B cell (primary cell): Measurements from ENCODE around the gene LEPR. TPM values are rescaled to one million over a fixed set of nuclear protein-coding genes. Genes with fewer than 3 reads are reported as not detected.

Source experiments
- ATAC-seq: fragments of 200-7000 bp; cut with Tn5 transposase; one replicate; pipeline ENCODE4 v1.10.0; 2021; ENCODE audit warnings: low read depth, mild to moderate bottlenecking, moderate number of reproducible peaks, moderate library complexity
- CTCF ChIA-PET: fragments of 350-600 bp; sonication (Branson Sonifier 250); formaldehyde crosslinking; loops from one replicate; lab custom pipeline; 2021; ENCODE audit warnings: antibody characterized with exemption, inconsistent platforms; lab: Charles Lee
- POLR2A ChIA-PET: fragments of 350-600 bp; sonication (Branson Sonifier 250); formaldehyde crosslinking; loops from one replicate; lab custom pipeline; 2021; ENCODE audit warnings: antibody characterized with exemption; lab: Charles Lee
- DNase-seq: peaks from one replicate; pipeline ENCODE4 v3.0.0; 2013
- H2AFZ ChIP-seq: 2 replicates; pipeline ENCODE4 v1.6.1; 2012; ENCODE audit warnings: mild to moderate bottlenecking, low read depth, low read length; ENCODE audit not compliant: insufficient read depth, poor library complexity, severe bottlenecking
- H3K27ac ChIP-seq, 2 donors: 1 replicate in 1 of 2; 2 replicates in 1 of 2; pipeline ENCODE4 v1.5.1; 2012 to 2013; ENCODE audit warnings: low read length in 2 of 2, mild to moderate bottlenecking in 2 of 2, moderate library complexity in 1 of 2
- H3K27me3 ChIP-seq, 4 experiments: fragments of 200-600 bp in 1 of 4; sonication (generic) in 1 of 4; replicated peaks in 1 of 4; 1 replicate in 2 of 4; 2 replicates in 2 of 4; pipeline versions ENCODE4 v1.6.1 to v1.7.0; 2013 to 2016; ENCODE audit warnings: low read length in 3 of 4, mild to moderate bottlenecking in 2 of 4, mixed read lengths in 1 of 4, moderate library complexity in 1 of 4; ENCODE audit not compliant: insufficient read depth in 4 of 4, control insufficient read depth in 3 of 4; ENCODE audit errors: control extremely low read depth in 1 of 4
- H3K36me3 ChIP-seq, 2 experiments: replicated peaks in 1 of 2; 1 replicate in 1 of 2; 2 replicates in 1 of 2; pipeline versions ENCODE4 v1.6.1 to v1.7.1; 2013; ENCODE audit warnings: low read length in 1 of 2; ENCODE audit not compliant: insufficient read depth in 2 of 2, control insufficient read depth in 1 of 2; ENCODE audit errors: control extremely low read depth in 1 of 2, extremely low read depth in 1 of 2
- H3K4me1 ChIP-seq, 2 donors: fragments of 200-600 bp in 1 of 2; sonication (generic) in 1 of 2; 1 replicate in 1 of 2; 2 replicates in 1 of 2; pipeline versions ENCODE4 v1.5.1 to v1.6.1; 2013 to 2017; ENCODE audit warnings: low read length in 2 of 2; ENCODE audit not compliant: control insufficient read depth in 2 of 2, insufficient read depth in 2 of 2
- H3K4me2 ChIP-seq: replicated peaks from 2 replicates; pipeline ENCODE3; 2012; ENCODE audit warnings: mild to moderate bottlenecking, low read depth, low read length; ENCODE audit not compliant: poor library complexity, severe bottlenecking
- H3K4me3 ChIP-seq, 5 experiments: fragments of 200-600 bp in 1 of 5; sonication (generic) in 1 of 5; 1 replicate in 3 of 5; 2 replicates in 2 of 5; pipeline versions ENCODE4 v1.5.1 to v1.7.0; 2011 to 2016; ENCODE audit warnings: low read length in 4 of 5, mild to moderate bottlenecking in 4 of 5, low read depth in 2 of 5, control low read depth in 1 of 5, moderate library complexity in 1 of 5; ENCODE audit not compliant: insufficient read depth in 1 of 5; ENCODE audit errors: control extremely low read depth in 1 of 5, extremely low read depth in 1 of 5
- H3K79me2 ChIP-seq: fragments of 200-600 bp; sonication (generic); one replicate; pipeline ENCODE4 v1.6.0; 2016; ENCODE audit warnings: low read length; ENCODE audit not compliant: control insufficient read depth, insufficient read depth
- H3K9ac ChIP-seq: fragments of 200-600 bp; sonication (generic); 2 replicates; pipeline ENCODE4 v1.6.1; 2017; ENCODE audit warnings: mild to moderate bottlenecking, low read length, moderate library complexity
- H3K9me3 ChIP-seq, 3 donors: one replicate each; pipeline versions ENCODE4 v1.6.1 to v1.7.1; 2013; ENCODE audit warnings: low read length in 2 of 3; ENCODE audit not compliant: control insufficient read depth in 2 of 3, insufficient read depth in 1 of 3; ENCODE audit errors: control extremely low read depth in 1 of 3
- H4K20me1 ChIP-seq: 2 replicates; pipeline ENCODE4 v1.6.0; 2012; ENCODE audit warnings: mild to moderate bottlenecking, low read length; ENCODE audit not compliant: insufficient read depth, control insufficient read depth, poor library complexity, severe bottlenecking
- H3K27ac Mint-ChIP-seq: one replicate; pipeline ENCODE4 v1.8.0; 2021; ENCODE audit warnings: mixed read lengths
- H3K27me3 Mint-ChIP-seq: one replicate; pipeline ENCODE4 v1.8.0; 2021; ENCODE audit warnings: mixed read lengths
- H3K4me1 Mint-ChIP-seq: one replicate; pipeline ENCODE4 v1.8.0; 2021; ENCODE audit warnings: mixed read lengths
- H3K4me3 Mint-ChIP-seq: one replicate; pipeline ENCODE4 v1.8.0; 2021; ENCODE audit warnings: mixed read lengths
- H3K9me3 Mint-ChIP-seq: one replicate; pipeline ENCODE4 v1.8.0; 2022; ENCODE audit warnings: mixed read lengths; ENCODE audit not compliant: insufficient read depth
- EZH2 ChIP-seq: IDR thresholded peaks from 2 replicates; pipeline ENCODE4 v1.6.1; 2012; ENCODE audit warnings: borderline replicate concordance, low read depth, mild to moderate bottlenecking, moderate library complexity, low read length; ENCODE audit not compliant: insufficient read depth, poor library complexity, severe bottlenecking
- WGBS: methylation state at CpG from one replicate; pipeline ENCODE4 v1.1.5; 2013; ENCODE audit warnings: missing lambda C conversion rate; ENCODE audit not compliant: insufficient coverage; 5-methylcytosine and 5-hydroxymethylcytosine counted together
- intact Hi-C: fragments of 100-400 bp; cut with micrococcal nuclease; formaldehyde crosslinking; loops from one replicate; pipeline ENCODE4 v1.10.0; 2022
- polyA plus RNA-seq: library from polyadenylated mRNA; depleted of rRNA; stranded (reverse); fragments of >200 nt; gene quantifications from 2 replicates; pipeline ENCODE4 v1.2.3, GENCODE V29; 2012
- total RNA-seq, 2 donors: library from RNA; stranded (reverse); fragments of 120-200 nt in 1 of 2; gene quantifications; 1 replicate in 1 of 2; 2 replicates in 1 of 2; pipeline versions ENCODE4 v1.2.3 to v1.2.4, GENCODE V29; 2013 to 2022
- TF ChIP-seq, protein P1 (sequence below): fragments of 200-600 bp; IDR thresholded peaks from one replicate; pipeline ENCODE4 v1.8.0; 2022; ENCODE audit warnings: antibody characterized with exemption, mild to moderate bottlenecking

The LEPR gene
- total and polyA plus RNA-seq, 2 donors (not counting 1 experiment from before 2014, with no cell fraction given), result 0.19 to 0.30 TPM

GRCh38 chr1:65467536-65467935 lies 47.1 kb downstream of the LEPR start:
- Mint-ChIP-seq H3K9me3 (peaks cover 2% of the 10 kb centered on the region), H3K27ac (no peak overlapping the region), H3K27me3 (no peaks in the 10 kb centered on the region), H3K4me1 (no peaks in the 10 kb centered on the region), H3K4me3 (no peak overlapping the region)
- Histone ChIP-seq H3K4me1 (no peaks in the 10 kb centered on the region), H3K9me3 (peaks cover 0 to 8% (median 0%) of the 10 kb centered on the region in 3 donors), H3K4me2 (no peak overlapping the region), H3K4me3 (no peak overlapping the region), H3K27ac (no peak overlapping the region), H3K79me2 (no peaks in the 10 kb centered on the region), H2AFZ (no peak overlapping the region), H3K36me3 (no peaks in the 10 kb centered on the region), H4K20me1 (no peaks in the 10 kb centered on the region), H3K27me3 (no peaks in the 10 kb centered on the region), H3K9ac (no peak overlapping the region)
- ATAC-seq (no peak), DNase-seq (no peak)
- intact Hi-C loops, result no loop called here
- ChIA-PET CTCF (no interaction called here), POLR2A (no interaction called here)
- 81% methylated on average over 6 of the region's 6 CpGs for WGBS
- no peak for TF ChIP-seq EZH2
- TF ChIP-seq, protein P1, sequence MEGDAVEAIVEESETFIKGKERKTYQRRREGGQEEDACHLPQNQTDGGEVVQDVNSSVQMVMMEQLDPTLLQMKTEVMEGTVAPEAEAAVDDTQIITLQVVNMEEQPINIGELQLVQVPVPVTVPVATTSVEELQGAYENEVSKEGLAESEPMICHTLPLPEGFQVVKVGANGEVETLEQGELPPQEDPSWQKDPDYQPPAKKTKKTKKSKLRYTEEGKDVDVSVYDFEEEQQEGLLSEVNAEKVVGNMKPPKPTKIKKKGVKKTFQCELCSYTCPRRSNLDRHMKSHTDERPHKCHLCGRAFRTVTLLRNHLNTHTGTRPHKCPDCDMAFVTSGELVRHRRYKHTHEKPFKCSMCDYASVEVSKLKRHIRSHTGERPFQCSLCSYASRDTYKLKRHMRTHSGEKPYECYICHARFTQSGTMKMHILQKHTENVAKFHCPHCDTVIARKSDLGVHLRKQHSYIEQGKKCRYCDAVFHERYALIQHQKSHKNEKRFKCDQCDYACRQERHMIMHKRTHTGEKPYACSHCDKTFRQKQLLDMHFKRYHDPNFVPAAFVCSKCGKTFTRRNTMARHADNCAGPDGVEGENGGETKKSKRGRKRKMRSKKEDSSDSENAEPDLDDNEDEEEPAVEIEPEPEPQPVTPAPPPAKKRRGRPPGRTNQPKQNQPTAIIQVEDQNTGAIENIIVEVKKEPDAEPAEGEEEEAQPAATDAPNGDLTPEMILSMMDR, result no peak

GRCh38 chr1:65469126-65469888 lies 48.8 kb downstream of the LEPR start:
- H3K27me3 ChIP-seq, result no peaks in the 10 kb centered on the region
- H4K20me1 ChIP-seq, result no peaks in the 10 kb centered on the region
- 63% methylated on average over 3 of the region's 4 CpGs for WGBS
- Mint-ChIP-seq H3K27ac (no peak overlapping the region), H3K27me3 (no peaks in the 10 kb centered on the region), H3K4me3 (no peak overlapping the region), H3K9me3 (peaks cover 2% of the 10 kb centered on the region), H3K4me1 (no peaks in the 10 kb centered on the region)
- no peak overlapping the region for H3K4me2 ChIP-seq
- no peaks in the 10 kb centered on the region for H3K79me2 ChIP-seq
- intact Hi-C loops, result no loop called here
- H3K4me3 ChIP-seq, result no peak overlapping the region
- POLR2A ChIA-PET, result no interaction called here
- CTCF ChIA-PET, result no interaction called here
- no peak for TF ChIP-seq EZH2
- TF ChIP-seq, protein P1, result no peak
- peaks cover 0 to 8% (median 0%) of the 10 kb centered on the region in 3 donors for H3K9me3 ChIP-seq
- H3K9ac ChIP-seq, result no peak overlapping the region
- H3K36me3 ChIP-seq, result no peaks in the 10 kb centered on the region
- no peak overlapping the region for H2AFZ ChIP-seq
- H3K27ac ChIP-seq, result no peak overlapping the region
- no peaks in the 10 kb centered on the region for H3K4me1 ChIP-seq
- no peak for ATAC-seq
- no peak for DNase-seq
